Activated T-cell treated with anti-CD3 and anti-CD28 coated beads, Interleukin-2, amount 50 U/mL, for 72 hours (primary cell): ENCODE data around the gene FNIP2. TPM values are rescaled to one million over a fixed set of nuclear protein-coding genes. Genes with fewer than 3 reads are reported as not detected.
"Not testable (repeated sequence)": the region's sequence is repeated elsewhere in the genome, so short reads cannot be mapped to it uniquely, and the experiment has no call there.

Experiments
- ATAC-seq, 2 donors: fragments of 150-1000 bp; cut with Tn5 transposase; replicated peaks in 1 of 2; 2 replicates each; pipeline ENCODE4 v1.10.0; 2021; ENCODE audit warnings: moderate library complexity in 2 of 2, mild to moderate bottlenecking in 1 of 2
- DNase-seq, 2 donors: peaks; one replicate each; pipeline ENCODE4 v3.0.0; 2021 to 2022; ENCODE audit warnings: mixed read lengths in 1 of 2
- H3K27ac Mint-ChIP-seq: one replicate; pipeline ENCODE4 v1.8.0; 2022; ENCODE audit warnings: mild to moderate bottlenecking, moderate library complexity, mixed read lengths
- H3K27me3 Mint-ChIP-seq: one replicate; pipeline ENCODE4 v1.8.0; 2022; ENCODE audit warnings: low read depth, mixed read lengths
- H3K36me3 Mint-ChIP-seq, 2 donors: one replicate each; pipeline ENCODE4 v1.8.0; 2022; ENCODE audit warnings: mixed read lengths in 2 of 2, mild to moderate bottlenecking in 1 of 2; ENCODE audit not compliant: insufficient read depth in 2 of 2
- H3K4me1 Mint-ChIP-seq: one replicate; pipeline ENCODE4 v1.8.0; 2022; ENCODE audit warnings: low read depth, mixed read lengths
- H3K4me3 Mint-ChIP-seq, 2 donors: one replicate each; pipeline ENCODE4 v1.8.0; 2022; ENCODE audit warnings: mild to moderate bottlenecking in 2 of 2, mixed read lengths in 2 of 2, moderate library complexity in 2 of 2
- H3K9me3 Mint-ChIP-seq, 2 donors: one replicate each; pipeline ENCODE4 v1.8.0; 2022; ENCODE audit warnings: mixed read lengths in 2 of 2
- total RNA-seq, 2 donors: library from RNA; stranded (reverse); gene quantifications; one replicate each; pipeline ENCODE4 v1.2.3, GENCODE V29; 2022

Gene FNIP2
- total RNA-seq, 2 donors from 2014 or later: 12.7 to 20.1 TPM

DNA sequence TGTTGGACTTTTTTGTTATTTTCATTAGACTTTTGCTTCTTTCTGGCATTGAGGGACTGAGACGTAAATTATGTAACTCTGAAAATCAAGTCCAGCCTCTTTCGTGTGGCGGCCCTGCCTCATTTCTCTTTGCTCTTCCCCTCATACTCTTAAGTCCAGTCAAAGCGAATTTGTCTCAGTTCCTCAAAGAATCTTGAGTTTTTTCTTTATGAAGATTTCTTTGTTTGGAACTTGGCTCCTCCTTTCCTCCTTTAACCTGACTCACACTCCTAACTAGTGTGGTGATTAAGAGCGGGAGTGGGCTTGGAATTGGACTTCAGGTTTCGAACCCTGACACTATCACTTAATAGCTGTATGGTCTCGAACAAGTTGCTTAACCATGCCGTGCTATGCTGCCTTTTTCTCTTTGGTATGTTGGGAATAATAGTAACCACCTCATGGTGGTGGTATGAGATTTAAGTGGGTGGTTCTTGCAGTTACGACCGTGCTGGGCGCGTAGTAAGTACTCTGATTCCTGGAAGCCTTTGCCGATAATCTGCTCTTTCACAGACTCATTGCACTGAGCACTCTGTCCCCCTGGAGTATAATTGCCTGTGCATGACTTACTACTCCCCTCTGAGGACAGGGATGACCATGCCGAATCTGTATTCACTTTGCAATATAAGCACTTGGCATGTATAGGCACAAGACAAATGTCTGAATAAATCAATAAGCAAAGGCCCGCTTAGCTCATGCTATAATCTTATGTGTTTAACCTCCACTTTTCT, 19.1 kb downstream of the FNIP2 start:
- DNase-seq (no peak), ATAC-seq (no peak)
- Mint-ChIP-seq H3K4me1 (peaks cover 24% of the 10 kb centered on the region), H3K4me3 (no peak overlapping the region), H3K9me3 (no peaks in the 10 kb centered on the region), H3K36me3 (no peaks in the 10 kb centered on the region), H3K27ac (no peak overlapping the region), H3K27me3 (no peaks in the 10 kb centered on the region)

DNA sequence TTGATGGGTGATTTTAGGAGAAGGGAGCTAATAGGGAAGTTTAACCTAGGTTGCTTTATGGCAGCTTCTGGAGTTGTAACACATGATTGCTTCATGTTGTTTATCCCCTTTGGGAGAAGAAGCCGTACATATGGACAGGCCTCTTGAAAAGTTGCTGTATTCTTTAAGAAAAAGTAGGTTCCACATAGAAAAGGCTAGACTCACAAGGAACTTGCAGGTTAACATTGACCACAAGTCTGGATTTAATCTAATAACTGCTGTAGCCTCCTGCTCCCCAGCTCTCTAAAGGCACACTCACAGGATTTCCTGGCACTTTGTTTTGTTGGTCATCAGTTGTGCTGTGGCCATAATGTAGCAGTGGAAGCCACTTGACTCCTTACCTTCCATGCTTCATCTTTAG, 19.7 kb downstream of the FNIP2 start:
- H3K27ac Mint-ChIP-seq: no peak overlapping the region
- H3K27me3 Mint-ChIP-seq: no peaks in the 10 kb centered on the region
- no peak overlapping the region for H3K4me3 Mint-ChIP-seq
- no peaks in the 10 kb centered on the region for H3K9me3 Mint-ChIP-seq
- no peak for ATAC-seq
- H3K4me1 Mint-ChIP-seq: peaks cover 18% of the 10 kb centered on the region
- no peaks in the 10 kb centered on the region for H3K36me3 Mint-ChIP-seq
- DNase-seq: no peak

DNA sequence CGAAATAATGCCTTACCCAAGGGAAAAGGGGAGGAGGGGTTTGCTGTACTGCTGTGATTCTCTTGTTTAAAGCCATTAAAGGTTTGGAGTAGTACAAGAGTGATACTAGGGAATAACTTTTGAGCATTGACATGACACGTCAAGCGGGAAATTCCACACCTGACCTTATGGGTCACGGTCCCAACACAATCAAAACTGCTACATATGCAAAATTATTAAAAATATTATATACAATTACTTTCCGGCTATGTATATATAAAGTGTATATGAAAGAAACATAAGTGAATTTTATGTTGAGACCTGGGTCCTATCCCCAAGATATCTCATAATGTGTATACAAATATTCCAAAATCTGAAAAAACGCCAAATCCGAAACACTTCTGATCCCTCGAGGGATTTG, 21.0 kb downstream of the FNIP2 start:
- Mint-ChIP-seq H3K36me3 (no peaks in the 10 kb centered on the region), H3K9me3 (no peaks in the 10 kb centered on the region), H3K4me1 (peaks cover 13% of the 10 kb centered on the region), H3K4me3 (no peak overlapping the region), H3K27ac (no peak overlapping the region), H3K27me3 (no peaks in the 10 kb centered on the region)
- ATAC-seq (no peak), DNase-seq (no peak)

DNA sequence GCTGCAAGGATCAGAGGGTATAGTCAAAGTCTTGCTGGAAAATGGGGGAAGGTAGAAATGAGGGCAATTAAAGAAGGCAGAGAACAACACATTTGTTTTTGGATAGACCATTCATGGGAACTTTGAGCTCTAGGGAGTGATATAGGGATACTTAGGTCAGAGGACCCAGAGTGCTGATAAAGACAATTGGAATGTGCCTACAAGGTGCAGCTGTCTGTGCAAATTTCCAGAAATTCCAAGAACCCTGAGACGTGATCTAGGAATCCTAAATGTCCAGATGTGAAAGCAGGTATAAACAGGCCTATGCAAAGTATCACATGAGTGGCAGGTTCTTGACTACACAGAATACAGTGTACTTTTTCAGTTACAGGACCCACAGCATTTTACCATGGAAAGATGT, 24.2 kb downstream of the FNIP2 start:
- H3K27me3 Mint-ChIP-seq: no peaks in the 10 kb centered on the region
- H3K27ac Mint-ChIP-seq: no peak overlapping the region
- DNase-seq (no peak), ATAC-seq (no peak)
- H3K36me3 Mint-ChIP-seq: no peaks in the 10 kb centered on the region
- H3K4me3 Mint-ChIP-seq: no peak overlapping the region
- no peaks in the 10 kb centered on the region for H3K4me1 Mint-ChIP-seq
- no peaks in the 10 kb centered on the region for H3K9me3 Mint-ChIP-seq

DNA sequence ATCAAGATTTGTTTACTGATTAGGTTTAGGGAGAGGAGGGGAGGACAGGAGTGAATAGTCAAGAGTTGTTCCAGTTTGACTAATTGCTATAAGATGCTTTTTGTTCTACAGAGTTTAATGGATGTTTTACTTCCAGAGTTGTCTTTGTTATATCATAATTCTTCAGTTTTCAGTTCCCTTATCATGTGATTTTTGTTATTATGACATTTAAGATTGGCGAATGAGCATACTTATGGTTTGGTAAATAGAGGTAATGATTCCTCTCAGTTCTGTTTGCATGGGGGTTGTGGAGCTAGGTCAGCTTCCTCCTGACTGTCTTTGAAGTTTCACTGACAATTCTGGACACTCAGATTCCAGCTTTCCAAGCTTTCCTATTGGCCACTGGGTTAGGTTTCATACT, 24.6 kb downstream of the FNIP2 start:
- ATAC-seq, H3K4me1 Mint-ChIP-seq, H3K9me3 Mint-ChIP-seq, H3K4me3 Mint-ChIP-seq, H3K36me3 Mint-ChIP-seq, H3K27ac Mint-ChIP-seq, H3K27me3 Mint-ChIP-seq, DNase-seq: not testable (repeated sequence)

DNA sequence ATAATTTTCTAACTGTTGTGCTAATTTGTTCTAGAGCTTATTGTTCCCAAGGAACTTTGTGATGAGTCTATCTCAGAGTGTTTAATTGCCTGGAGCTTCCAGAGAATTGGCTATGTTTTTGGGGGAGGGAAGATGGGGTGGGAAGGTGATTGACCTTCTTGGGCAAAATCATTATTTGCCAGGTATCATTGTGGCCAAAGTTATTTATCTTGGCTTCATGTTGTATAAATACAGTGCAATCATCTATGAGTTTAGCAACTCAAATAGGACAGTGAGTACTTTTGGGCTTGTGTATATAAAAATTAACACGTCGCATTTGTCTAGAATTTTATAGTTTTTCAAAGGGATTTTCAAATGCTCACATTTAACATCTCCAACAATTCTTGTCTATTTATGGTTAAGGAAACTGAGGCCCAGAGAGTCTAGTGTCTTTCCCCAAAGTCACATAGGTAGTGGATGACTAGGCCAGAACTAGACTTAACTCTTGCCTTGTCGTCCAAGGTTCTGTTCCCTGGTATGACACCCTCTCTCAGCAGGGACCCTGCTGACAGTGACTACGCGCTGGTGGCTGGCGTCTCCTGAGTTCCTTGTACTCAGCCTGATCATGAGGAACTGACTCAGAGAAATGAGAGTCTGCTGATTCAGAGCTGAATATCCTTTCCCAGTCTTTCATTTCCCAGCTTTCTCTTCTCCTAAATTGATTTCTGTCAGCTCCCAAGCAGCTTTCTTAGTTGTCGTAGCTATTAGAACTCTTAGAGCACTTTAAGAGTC, 27.7 kb downstream of the FNIP2 start:
- DNase-seq (no peak), ATAC-seq (no peak)
- Mint-ChIP-seq H3K4me1 (no peaks in the 10 kb centered on the region), H3K27me3 (no peaks in the 10 kb centered on the region), H3K27ac (no peak overlapping the region), H3K36me3 (no peaks in the 10 kb centered on the region), H3K9me3 (no peaks in the 10 kb centered on the region), H3K4me3 (no peak overlapping the region)

DNA sequence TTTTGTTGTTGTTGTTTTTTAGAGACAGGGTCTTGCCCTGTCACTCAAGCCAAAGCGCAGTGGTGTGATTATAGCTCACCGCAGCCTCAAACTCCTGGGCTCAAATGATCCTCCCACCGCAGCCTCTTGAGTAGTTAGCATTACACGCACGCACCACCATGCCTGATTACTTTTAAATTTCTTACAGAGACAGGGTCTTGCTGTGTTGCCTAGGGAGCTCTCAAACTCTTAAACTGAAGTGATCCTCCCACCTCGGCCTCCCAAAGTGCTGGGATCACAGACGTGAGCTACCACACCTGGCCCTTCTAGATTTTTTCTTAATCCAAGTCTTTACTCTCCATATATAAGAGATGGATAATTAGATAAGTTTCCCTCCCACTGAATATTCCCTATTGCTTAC, 29.2 kb downstream of the FNIP2 start:
- no peaks in the 10 kb centered on the region for H3K27me3 Mint-ChIP-seq
- H3K4me3 Mint-ChIP-seq: no peak overlapping the region
- no peak overlapping the region for H3K27ac Mint-ChIP-seq
- no peak for ATAC-seq
- no peak for DNase-seq
- peaks cover 2% of the 10 kb centered on the region for H3K4me1 Mint-ChIP-seq
- H3K36me3 Mint-ChIP-seq: no peaks in the 10 kb centered on the region
- no peaks in the 10 kb centered on the region for H3K9me3 Mint-ChIP-seq

DNA sequence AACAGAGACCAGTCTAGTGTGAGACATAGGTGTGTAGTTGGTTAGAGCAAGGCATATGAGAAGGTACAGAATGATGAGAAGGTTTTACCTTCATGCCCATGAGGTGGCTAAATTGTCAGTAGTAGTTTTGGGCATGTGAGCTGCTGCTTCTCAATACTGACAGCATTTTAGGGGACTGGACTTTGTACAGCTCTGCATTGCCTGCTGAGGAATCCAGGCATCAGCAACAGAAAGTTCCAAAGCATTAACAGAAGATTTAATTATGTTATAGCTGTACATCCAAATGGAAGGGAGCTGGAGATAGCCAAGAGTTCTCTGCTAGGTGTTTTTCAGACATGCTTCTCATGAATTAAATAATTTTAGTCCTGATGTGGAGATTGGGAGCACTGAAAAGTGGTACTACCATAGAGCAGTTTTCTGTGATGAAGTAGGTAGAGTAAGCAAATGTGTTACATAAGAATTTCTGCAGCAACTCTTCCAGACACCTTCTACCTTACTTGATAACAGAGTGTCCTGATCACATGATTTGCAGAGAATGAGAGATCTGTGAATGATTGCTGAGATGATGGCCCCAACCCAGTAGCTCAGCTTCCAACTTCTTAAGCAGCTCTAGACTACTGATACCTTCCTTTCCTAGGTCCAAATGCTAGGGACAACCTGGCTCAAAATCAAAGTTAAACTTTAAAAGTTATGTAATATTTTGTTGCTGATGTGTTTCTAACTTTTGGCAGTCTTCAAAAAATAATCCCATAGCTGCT, 30.4 kb downstream of the FNIP2 start:
- Mint-ChIP-seq H3K36me3 (no peaks in the 10 kb centered on the region), H3K4me1 (peaks cover 13% of the 10 kb centered on the region), H3K27me3 (no peaks in the 10 kb centered on the region), H3K4me3 (no peak overlapping the region), H3K27ac (no peak overlapping the region), H3K9me3 (no peaks in the 10 kb centered on the region)
- no peak for DNase-seq
- no peak for ATAC-seq

DNA sequence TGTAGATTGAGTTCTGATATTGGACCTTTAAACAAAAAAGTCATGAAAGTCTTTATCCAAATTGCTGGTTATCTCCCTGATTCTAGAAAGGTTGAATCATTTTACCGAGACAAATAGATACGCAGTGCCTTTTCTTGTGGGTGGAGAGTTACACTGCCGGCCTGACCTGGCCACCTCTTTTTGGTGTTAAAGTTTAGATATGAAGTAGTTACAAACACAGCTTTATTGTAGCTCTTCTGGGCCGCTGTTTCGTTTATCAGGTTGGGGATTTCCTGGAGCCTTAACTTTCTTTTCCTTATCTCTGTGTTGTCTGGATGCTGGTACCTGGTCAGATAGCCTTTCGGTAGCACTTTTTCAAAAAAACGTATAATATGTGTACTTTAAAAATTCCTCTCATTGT, 31.0 kb downstream of the FNIP2 start:
- Mint-ChIP-seq H3K4me1 (peaks cover 13% of the 10 kb centered on the region), H3K36me3 (no peaks in the 10 kb centered on the region), H3K9me3 (no peaks in the 10 kb centered on the region), H3K27me3 (no peaks in the 10 kb centered on the region), H3K27ac (no peak overlapping the region), H3K4me3 (peak overlapping the region in 1 of 2 donors; percentile 41)
- ATAC-seq (no peak), DNase-seq (no peak)

DNA sequence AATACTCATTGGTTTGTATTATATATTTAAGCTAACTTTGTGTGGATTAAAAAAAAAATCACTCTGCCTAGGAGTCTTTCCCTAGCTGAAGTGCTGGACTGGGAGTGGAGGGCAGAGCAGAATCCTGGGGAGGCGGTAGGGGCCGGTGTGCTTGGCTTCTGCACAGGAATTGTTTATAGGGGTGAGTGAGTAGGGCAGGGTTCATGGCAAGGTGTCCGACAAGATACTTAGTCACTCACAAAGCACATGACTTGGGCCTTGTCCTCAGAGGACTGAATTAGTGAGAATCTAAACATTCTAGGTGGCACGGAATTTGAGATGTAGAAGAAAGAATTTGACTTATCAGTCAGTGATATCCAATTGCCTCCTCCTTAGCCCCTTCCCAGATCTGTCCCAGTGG, 32.2 kb downstream of the FNIP2 start:
- H3K36me3 Mint-ChIP-seq: no peaks in the 10 kb centered on the region
- no peak overlapping the region for H3K4me3 Mint-ChIP-seq
- H3K27ac Mint-ChIP-seq: no peak overlapping the region
- peaks cover 13% of the 10 kb centered on the region for H3K4me1 Mint-ChIP-seq
- ATAC-seq (no peak), DNase-seq (no peak)
- H3K27me3 Mint-ChIP-seq: no peaks in the 10 kb centered on the region
- no peaks in the 10 kb centered on the region for H3K9me3 Mint-ChIP-seq

DNA sequence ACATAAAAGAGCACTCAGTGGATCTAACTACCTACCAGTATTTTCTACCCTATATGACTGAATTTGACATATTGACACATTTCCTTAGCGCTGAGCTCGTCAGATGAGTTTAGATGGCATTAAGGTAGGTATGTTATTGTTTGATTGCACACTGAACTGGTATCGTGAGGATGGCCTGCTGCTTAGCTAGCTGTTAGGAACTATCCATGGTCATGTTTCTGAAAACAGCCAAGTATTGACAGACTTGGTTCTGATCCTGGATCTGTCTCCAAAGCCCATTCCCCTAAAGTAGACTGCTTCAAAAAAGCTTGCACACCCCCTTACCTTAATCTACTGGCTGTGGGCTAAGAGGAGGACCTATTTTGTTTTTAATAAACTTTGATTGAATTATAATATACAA, 32.9 kb downstream of the FNIP2 start:
- Mint-ChIP-seq H3K27ac (no peak overlapping the region), H3K4me1 (peaks cover 13% of the 10 kb centered on the region), H3K4me3 (no peak overlapping the region), H3K36me3 (peaks cover 0 to 2% of the 10 kb centered on the region in 2 donors), H3K27me3 (no peaks in the 10 kb centered on the region), H3K9me3 (no peaks in the 10 kb centered on the region)
- DNase-seq: no peak
- no peak for ATAC-seq

DNA sequence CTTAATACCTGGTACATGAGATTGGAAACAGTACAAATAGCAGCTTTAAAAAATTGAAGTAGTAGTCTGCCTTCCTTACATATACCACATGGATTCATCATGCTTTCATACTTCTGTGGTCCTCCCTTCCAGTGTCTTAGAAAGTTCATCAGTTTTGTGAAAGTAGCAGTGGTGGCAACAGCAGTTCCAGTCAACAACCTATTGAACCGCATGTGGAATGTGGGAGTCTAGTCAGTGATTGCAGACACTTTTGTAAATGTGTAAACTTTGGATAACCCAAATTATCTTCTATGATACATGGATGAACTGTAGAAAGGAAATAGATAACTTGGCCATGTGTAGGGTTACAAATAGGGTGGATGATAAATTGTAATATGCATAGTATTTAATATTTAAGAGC, 34.1 kb downstream of the FNIP2 start:
- no peaks in the 10 kb centered on the region for H3K9me3 Mint-ChIP-seq
- peaks cover 0 to 2% of the 10 kb centered on the region in 2 donors for H3K36me3 Mint-ChIP-seq
- no peak overlapping the region for H3K27ac Mint-ChIP-seq
- ATAC-seq (no peak), DNase-seq (no peak)
- peak overlapping the region in 1 of 2 donors; percentile 15 for H3K4me3 Mint-ChIP-seq
- peaks cover 13% of the 10 kb centered on the region for H3K4me1 Mint-ChIP-seq
- no peaks in the 10 kb centered on the region for H3K27me3 Mint-ChIP-seq
